GM19324 (cell line): ENCODE data around the gene RBPJL.
"Not testable (repeated sequence)": the region's sequence is repeated elsewhere in the genome, so short reads cannot be mapped to it uniquely, and the experiment has no call there.

ENCODE experiments used
- ATAC-seq: cut with Tn5 transposase; IDR thresholded peaks from one replicate; pipeline ENCODE4 v1.9.1; 2021; ENCODE audit warnings: mild to moderate bottlenecking, moderate library complexity; ENCODE audit not compliant: unreplicated experiment, low FRiP score

Gene RBPJL

GRCh38 chr20:45341579-45341938, 34.9 kb downstream of the RBPJL start:
- no peak for ATAC-seq

DNA sequence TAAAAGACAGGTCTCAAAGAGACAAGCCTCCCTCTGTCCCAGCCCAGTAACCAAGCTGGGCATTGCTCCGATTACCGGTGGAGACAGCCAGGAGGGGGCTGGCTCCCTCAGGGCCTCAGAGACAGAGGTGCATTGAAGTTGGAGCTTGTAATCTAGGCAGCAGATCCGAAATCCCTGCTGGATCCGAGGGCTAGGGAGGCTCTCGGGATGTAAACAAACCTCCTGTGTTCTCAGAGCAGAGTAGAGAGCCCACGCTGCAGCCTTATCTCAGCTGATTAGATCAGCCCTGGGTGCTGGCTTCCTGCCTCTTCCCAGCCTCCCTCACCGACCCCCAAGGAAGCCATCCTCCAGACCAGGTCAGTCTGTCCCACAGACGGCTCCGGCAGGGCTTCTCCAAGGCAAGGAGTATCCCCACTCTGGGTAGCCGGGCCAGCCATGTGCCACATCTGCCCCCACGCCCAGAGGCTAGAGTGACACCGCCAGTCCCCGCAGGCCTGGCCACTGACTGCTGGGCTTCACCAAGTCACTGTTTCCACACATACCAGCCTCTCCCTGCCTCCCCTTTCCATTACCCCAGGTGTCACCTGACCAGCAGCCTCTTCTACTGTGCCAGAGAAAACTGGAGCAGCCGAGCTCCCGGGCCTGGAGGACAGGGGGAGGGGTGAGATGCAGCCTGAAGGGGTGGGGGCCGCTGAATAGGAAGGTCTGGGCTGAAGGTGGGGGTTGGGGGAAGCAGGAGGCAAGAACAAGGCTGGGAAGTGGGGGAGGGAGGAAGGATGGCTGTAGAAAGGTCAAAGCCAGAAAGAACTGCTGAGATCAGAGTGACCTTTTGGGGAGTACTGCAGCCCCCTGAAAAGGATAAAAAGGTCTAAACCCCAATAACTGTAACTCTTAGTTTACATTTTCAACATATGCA, 35.6 kb downstream of the RBPJL start:
- no peak for ATAC-seq

GRCh38 chr20:45342855-45343531, 36.4 kb downstream of the RBPJL start:
- ATAC-seq = no peak

- ATAC-seq = no peak
Measured at GRCh38 chr20:45343532-45344167, 37.0 kb downstream of the RBPJL start.

GRCh38 chr20:45344168-45344860, 37.7 kb downstream of the RBPJL start:
- ATAC-seq = no peak

DNA sequence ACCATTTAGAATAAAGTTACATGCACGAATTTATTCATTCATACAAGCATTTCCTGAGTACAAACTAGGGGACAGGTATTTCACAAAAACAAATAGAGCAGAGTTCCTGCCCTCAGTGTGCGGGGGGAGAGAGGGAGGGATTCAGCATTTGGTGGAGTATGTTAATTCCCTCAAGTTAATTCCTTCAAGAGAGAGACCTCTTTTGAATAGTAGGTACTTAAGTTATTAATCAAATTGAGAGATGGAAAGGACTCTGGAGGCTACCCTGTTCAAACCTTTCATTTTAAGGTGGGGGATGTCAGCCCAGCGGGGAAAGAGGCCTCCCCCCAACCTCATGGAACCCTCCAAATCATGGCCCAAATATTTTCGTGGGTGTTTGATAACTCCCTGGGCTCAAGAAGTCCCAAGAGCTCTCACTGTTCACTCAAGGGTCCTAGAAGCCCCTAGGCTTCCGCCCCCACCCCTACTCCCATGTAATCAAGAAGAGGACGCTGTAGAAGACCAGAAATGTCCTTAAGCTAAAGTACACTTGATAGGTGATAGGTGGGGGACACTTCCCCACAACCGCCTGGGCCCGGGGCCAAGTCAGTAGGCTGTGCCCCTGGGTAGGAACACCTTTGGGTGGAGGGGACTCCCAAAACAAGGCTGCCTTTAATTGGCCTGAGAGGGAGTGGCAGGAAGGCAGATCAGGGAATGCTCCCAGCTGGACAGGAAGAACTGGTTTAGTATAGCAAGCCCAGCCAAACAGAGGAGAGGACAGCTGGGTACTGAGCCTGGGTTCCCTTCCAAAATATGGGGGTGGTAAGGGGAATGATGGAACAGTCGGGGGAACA, 38.7 kb downstream of the RBPJL start:
- ATAC-seq = no peak

DNA sequence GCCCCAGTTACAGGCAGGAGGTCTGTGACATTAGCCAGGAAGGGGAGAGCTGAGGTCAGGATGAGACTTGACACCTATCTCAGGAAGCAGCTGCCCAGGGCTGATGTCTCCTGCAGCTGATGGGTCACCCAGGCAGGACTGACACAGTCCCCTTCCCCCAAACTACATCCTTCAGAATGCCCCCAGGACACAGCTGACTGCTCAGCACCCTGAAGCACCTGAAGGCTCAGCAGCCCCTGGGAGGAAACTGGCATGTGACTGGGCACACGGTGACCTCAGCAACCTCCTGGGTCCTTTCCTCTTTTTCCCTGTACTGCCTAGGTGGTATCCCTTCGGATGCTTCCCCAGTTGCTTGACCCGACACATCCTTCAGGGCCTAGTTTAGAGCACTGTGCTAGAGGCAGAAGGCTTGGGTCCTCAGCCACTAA, 39.7 kb downstream of the RBPJL start:
- ATAC-seq = no peak

GRCh38 chr20:45346851-45347250, 40.2 kb downstream of the RBPJL start:
- ATAC-seq = no peak

GRCh38 chr20:45347297-45347935, 40.8 kb downstream of the RBPJL start:
- ATAC-seq = no peak

- ATAC-seq = no peak
Measured at GRCh38 chr20:45347936-45348778, 41.5 kb downstream of the RBPJL start, which contains the start of gene SDC4. Gene SDC4, minus strand, starts transcription at chr20:45348424. Its CDS starts 40 bp downstream, at chr20:45348384.

- no peak for ATAC-seq
Measured at GRCh38 chr20:45350217-45350616, 43.6 kb downstream of the RBPJL start.

DNA sequence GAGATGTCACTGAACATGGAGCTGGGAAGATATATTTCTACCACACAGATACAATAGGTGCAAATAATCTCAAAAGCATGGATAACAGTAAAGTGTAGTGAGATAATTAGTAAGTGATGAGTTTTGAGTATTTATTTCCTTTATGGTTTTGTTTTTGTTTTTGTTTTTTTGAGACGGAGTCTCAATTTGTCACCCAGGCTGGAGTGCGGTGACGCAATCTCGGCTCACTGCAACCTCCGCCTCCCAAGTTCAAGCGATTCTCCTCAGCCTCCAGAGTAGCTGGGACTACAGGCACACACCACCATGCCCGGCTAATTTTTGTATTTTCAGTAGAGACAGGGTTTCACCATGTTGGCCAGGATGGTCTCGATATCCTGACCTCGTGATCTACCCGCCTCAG, 44.2 kb downstream of the RBPJL start:
- ATAC-seq = not testable (repeated sequence)

DNA sequence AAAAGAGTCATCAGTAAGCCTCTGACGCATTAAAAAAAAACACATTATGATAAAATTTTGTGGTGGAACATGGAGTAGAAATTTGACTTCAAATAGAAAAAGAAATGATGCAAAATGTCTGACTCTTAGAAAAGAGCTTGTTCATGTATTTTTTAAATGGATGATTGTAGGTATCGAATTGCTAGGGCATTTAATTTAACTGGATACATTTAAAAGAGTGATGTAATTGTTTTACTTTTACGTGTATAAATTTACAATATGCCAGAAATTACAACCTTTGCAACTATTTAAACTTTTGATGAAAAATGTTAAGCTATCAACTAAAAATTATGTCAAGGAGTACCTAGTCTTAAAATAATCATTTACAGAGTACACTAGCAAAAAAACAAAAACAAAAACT, 46.1 kb downstream of the RBPJL start:
- ATAC-seq = no peak

DNA sequence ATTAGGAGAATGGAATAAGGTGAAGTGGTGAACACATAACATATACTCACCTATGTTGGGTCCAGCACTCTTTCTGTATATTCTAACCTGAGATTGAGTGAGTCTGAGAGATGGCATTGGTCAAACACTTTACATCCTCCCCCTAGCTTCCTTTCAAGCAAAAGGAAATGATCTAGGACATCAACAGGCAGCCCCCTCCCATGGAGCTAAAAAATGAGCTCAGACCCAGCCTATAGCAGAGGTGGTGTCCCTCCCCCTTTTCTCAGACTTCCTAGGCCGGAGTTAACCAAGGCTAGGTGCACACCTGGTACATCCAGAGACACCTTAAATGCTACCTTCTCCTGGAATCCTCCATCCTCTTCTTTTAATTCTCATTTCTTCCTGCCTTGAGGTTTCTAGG, 47.1 kb downstream of the RBPJL start:
- ATAC-seq = no peak

- no peak for ATAC-seq
Measured at GRCh38 chr20:45354423-45355208, 48.0 kb downstream of the RBPJL start.

- no peak for ATAC-seq
Measured at GRCh38 chr20:45355209-45356084, 48.8 kb downstream of the RBPJL start.
